ENCODE results near the gene CYFIP1. TPM values are rescaled to one million over a fixed set of nuclear protein-coding genes. Genes with fewer than 3 reads are reported as not detected.

The CYFIP1 gene
- total and polyA plus RNA-seq, 2 of the 8 experiments (the other 6 are each of a cell fraction or from before 2014, with no cell fraction given), result 38.6 to 81.7 TPM

GRCh38 chr15:22974745-22975144 lies 5.4 kb downstream of the CYFIP1 start:
- WGBS, 2 experiments (ENCODE audit: extremely low coverage in 1 of 2, insufficient coverage in 1 of 2, insufficient read length in 1 of 2, insufficient replicate concordance in 2 of 2, low coverage in 1 of 2, low lambda C conversion rate in 2 of 2, missing lambda C conversion rate in 1 of 2), result 86% methylated on average over 4 of the region's 4 CpGs; no CpG with 5 or more reads in 1 of the 2 experiments
- no peak overlapping the region for H2BK120ac ChIP-seq (replicated peaks; ENCODE audit: low read depth, low read length)
- no peaks in the 10 kb centered on the region for H3K36me3 ChIP-seq (ENCODE audit: control insufficient read depth in 2 of 4, insufficient read depth in 4 of 4, low read length in 3 of 4)

More at GRCh38 chr15:22974745-22975144, 5.4 kb downstream of the CYFIP1 start:
- H2BK12ac ChIP-seq (ENCODE audit: low read depth, low read length), result no peak overlapping the region
- DNase-seq (ENCODE audit: low read depth in 1 of 2, low spot score in 2 of 2) (no peak), FAIRE-seq (no peak)
- no peak overlapping the region for H2BK5ac ChIP-seq (ENCODE audit: low read depth, low read length)
- H3K56ac ChIP-seq (replicated peaks; ENCODE audit: insufficient read length, low read depth, low read length), result no peak overlapping the region
- no peak overlapping the region for H4K91ac ChIP-seq (replicated peaks; ENCODE audit: insufficient read length, low read length)
- no peaks in the 10 kb centered on the region for H3K9me3 ChIP-seq (ENCODE audit: insufficient read depth in 2 of 2, low read depth in 1 of 2, low read length in 1 of 2)
- H2BK15ac ChIP-seq (ENCODE audit: low read length), result no peak overlapping the region
- no peak overlapping the region for H3K4ac ChIP-seq (replicated peaks; ENCODE audit: insufficient read length, low read depth, low read length)
- H2AFZ ChIP-seq (ENCODE audit: low read length), result no peak overlapping the region
- H2AK5ac ChIP-seq (ENCODE audit: low read depth, low read length), result no peak overlapping the region
- H3K4me1 ChIP-seq (replicated peaks in 1 of 4; ENCODE audit: control insufficient read depth in 3 of 4, insufficient read depth in 4 of 4, low read length in 3 of 4), result peaks cover 0 to 5% (median 1%) of the 10 kb centered on the region in 4 experiments; a peak in 3 of 7 replicates
- no peak overlapping the region for H4K5ac ChIP-seq (ENCODE audit: insufficient read length, low read depth, low read length)
- no peak overlapping the region for H3K14ac ChIP-seq (ENCODE audit: insufficient read length)
- no peak overlapping the region for H2BK20ac ChIP-seq (ENCODE audit: low read length)
- H3K23me2 ChIP-seq (ENCODE audit: low read depth, low read length), result peaks cover 8% of the 10 kb centered on the region
- peaks cover 4% of the 10 kb centered on the region; the same call in 1 of the 2 replicates for H3K79me1 ChIP-seq (ENCODE audit: low read depth, low read length)
- ChIA-PET POLR2A (ENCODE audit: partially characterized antibody) (no interaction called here), CTCF (ENCODE audit: partially characterized antibody) (no interaction called here)
- no peak overlapping the region for H3K18ac ChIP-seq (ENCODE audit: extremely low read depth, low read length)
- TF ChIP-seq YY1 (IDR thresholded peaks at IDR 0.05; ENCODE audit: low read depth, low read length) (no peak), CREB1 (IDR thresholded peaks at IDR 0.05) (no peak), TAF1 (IDR thresholded peaks at IDR 0.05; ENCODE audit: low read depth, low read length) (no peak), KDM4A (IDR thresholded peaks at IDR 0.05; ENCODE audit: low read depth, low read length, severe bottlenecking) (no peak), RBBP5 (IDR thresholded peaks at IDR 0.05; ENCODE audit: borderline replicate concordance, low read depth, low read length) (no peak), ATF2 (IDR thresholded peaks at IDR 0.05; ENCODE audit: low read length) (no peak), SP1 (IDR thresholded peaks at IDR 0.05; ENCODE audit: low read depth, low read length) (no peak), TCF12 (IDR thresholded peaks at IDR 0.05; ENCODE audit: low read depth, low read length) (no peak), EZH2 (IDR thresholded peaks at IDR 0.05; ENCODE audit: low read depth, low read length, severe bottlenecking) (no peak), POLR2A (IDR thresholded peaks at IDR 0.05; ENCODE audit: control extremely low read depth in 1 of 2, low read depth in 2 of 2, low read length in 2 of 2) (no peak), SIN3A (conservative IDR thresholded peaks at IDR 0.05 in 1 of 2, IDR thresholded peaks at IDR 0.05 in 1 of 2; ENCODE audit: low read depth in 1 of 2, low read length in 2 of 2) (no peak), JUND (IDR thresholded peaks at IDR 0.05; ENCODE audit: low read length) (no peak), RFX5 (IDR thresholded peaks at IDR 0.05; ENCODE audit: borderline replicate concordance, low read depth, low read length) (no peak), RXRA (IDR thresholded peaks at IDR 0.05; ENCODE audit: insufficient read depth, low read depth, low read length) (no peak)
- peaks cover 2 to 20% (median 11%) of the 10 kb centered on the region in 4 experiments; a peak in 6 of 7 replicates for H3K27me3 ChIP-seq (replicated peaks in 1 of 4; ENCODE audit: control insufficient read depth in 3 of 4, extremely low read depth in 1 of 4, insufficient read depth in 3 of 4, low read length in 3 of 4)
- H4K20me1 ChIP-seq (replicated peaks in 1 of 2; ENCODE audit: control insufficient read depth in 1 of 2, insufficient read depth in 2 of 2, low read length in 2 of 2), result peaks cover 4 to 17% of the 10 kb centered on the region in 2 experiments
- H3K9ac ChIP-seq (replicated peaks in 1 of 4; ENCODE audit: extremely low read depth in 1 of 4, low read depth in 3 of 4, low read length in 3 of 4), result no peak overlapping the region
- H3K79me2 ChIP-seq (ENCODE audit: control insufficient read depth in 1 of 2, insufficient read depth in 2 of 2, low read length in 2 of 2), result peaks cover 0 to 39% of the 10 kb centered on the region in 2 experiments; a peak in 2 of 4 replicates
- H4K8ac ChIP-seq (ENCODE audit: extremely low read depth, insufficient read depth, low read length), result no peak overlapping the region
- H3K4me3 ChIP-seq (ENCODE audit: extremely low read depth in 1 of 4, insufficient read depth in 2 of 4, low read depth in 3 of 4, low read length in 4 of 4), result no peak overlapping the region
- H3K4me2 ChIP-seq (ENCODE audit: insufficient read depth in 1 of 2, low read depth in 2 of 2, low read length in 2 of 2), result no peak overlapping the region
- no peak overlapping the region for H3K23ac ChIP-seq (ENCODE audit: insufficient read length)
- no peak overlapping the region for H3K27ac ChIP-seq (ENCODE audit: low read depth, low read length)

Data from H1 (cell line).